GM23248 (cell line): ENCODE results near the gene KLHL8.

Source experiments
- EZH2 ChIP-seq: fragments of 200-600 bp; sonication (generic); IDR thresholded peaks from 2 replicates; pipeline ENCODE4 v1.6.1; 2018; ENCODE audit warnings: antibody characterized with exemption, mild to moderate bottlenecking; ENCODE audit not compliant: insufficient read depth, poor library complexity, severe bottlenecking
- EZH2phosphoT487 ChIP-seq: fragments of 200-600 bp; sonication (generic); IDR thresholded peaks from 2 replicates; pipeline ENCODE4 v1.6.1; 2018; ENCODE audit warnings: antibody characterized with exemption, moderate library complexity, mild to moderate bottlenecking, low read depth; ENCODE audit not compliant: insufficient read depth

GRCh38 chr4:87150498-87151261 is 69.7 kb downstream of the KLHL8 start:
- no peak for TF ChIP-seq EZH2phosphoT487
- no peak for TF ChIP-seq EZH2
